ENCODE data around the gene PTBP3.
"Not testable (repeated sequence)": the region's sequence is repeated elsewhere in the genome, so short reads cannot be mapped to it uniquely, and the experiment has no call there.

The PTBP3 gene

DNA sequence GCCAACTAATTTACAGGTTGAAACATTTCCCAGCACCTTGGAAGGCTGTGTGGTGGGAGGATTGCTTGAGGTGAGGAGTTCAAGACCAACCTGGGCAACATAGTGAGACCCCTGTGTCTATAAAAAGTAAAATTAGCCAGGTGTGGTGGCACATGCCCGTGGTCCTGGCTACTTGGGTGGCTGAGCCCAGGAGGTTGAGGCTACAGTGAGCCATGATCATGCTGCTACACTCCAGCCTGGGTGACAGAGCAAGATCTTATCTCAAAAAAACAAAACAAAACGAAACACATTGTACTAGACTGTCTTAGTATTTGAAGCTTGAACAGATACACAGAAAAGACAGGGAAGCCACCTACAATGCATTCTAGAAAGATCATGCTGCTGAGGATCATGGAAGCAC, 43.7 kb upstream of the PTBP3 start:
- Histone ChIP-seq H3K9me3 (ENCODE audit: control insufficient read depth in 2 of 2, low read length in 2 of 2) (no peaks in the 10 kb centered on the region), H3K9ac (ENCODE audit: low read depth in 1 of 2, low read length in 2 of 2) (no peak overlapping the region), H3K27ac (ENCODE audit: low read depth in 2 of 2, low read length in 2 of 2) (no peak overlapping the region), H3K4me1 (ENCODE audit: control insufficient read depth in 2 of 2, insufficient read depth in 2 of 2, low read length in 2 of 2) (peaks cover 8 to 17% of the 10 kb centered on the region in 2 donors), H3K36me3 (ENCODE audit: control insufficient read depth in 2 of 2, insufficient read depth in 2 of 2, low read length in 2 of 2) (no peaks in the 10 kb centered on the region), H3K27me3 (ENCODE audit: control insufficient read depth in 2 of 2, insufficient read depth in 2 of 2, low read length in 2 of 2) (no peaks in the 10 kb centered on the region), H3K4me3 (ENCODE audit: low read length in 2 of 2) (no peak overlapping the region)

DNA sequence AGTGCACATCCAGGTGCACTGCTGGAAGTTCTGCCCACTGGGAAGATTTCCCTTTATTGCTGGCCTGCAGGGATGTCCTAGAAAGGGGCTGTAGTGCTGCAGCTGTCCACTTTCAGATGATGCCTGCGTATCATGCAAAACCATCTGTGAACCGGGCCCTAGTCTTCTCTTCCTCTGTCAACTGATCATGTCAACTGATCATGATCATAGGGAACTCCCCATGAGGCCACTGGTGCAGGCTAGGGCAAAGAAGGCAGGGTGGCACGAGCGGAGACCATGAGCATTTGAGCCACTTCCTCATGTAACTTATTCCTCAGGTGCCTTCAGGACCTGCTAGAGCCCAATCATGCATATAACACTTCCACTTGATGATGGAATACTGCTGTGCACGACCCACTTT, 41.9 kb upstream of the PTBP3 start:
- Histone ChIP-seq H3K9me3 (ENCODE audit: control insufficient read depth in 2 of 2, low read length in 2 of 2) (no peaks in the 10 kb centered on the region), H3K9ac (ENCODE audit: low read depth in 1 of 2, low read length in 2 of 2) (no peak overlapping the region), H3K4me3 (ENCODE audit: low read length in 2 of 2) (no peak overlapping the region), H3K36me3 (ENCODE audit: control insufficient read depth in 2 of 2, insufficient read depth in 2 of 2, low read length in 2 of 2) (no peaks in the 10 kb centered on the region), H3K27ac (ENCODE audit: low read depth in 2 of 2, low read length in 2 of 2) (no peak overlapping the region), H3K27me3 (ENCODE audit: control insufficient read depth in 2 of 2, insufficient read depth in 2 of 2, low read length in 2 of 2) (no peaks in the 10 kb centered on the region), H3K4me1 (ENCODE audit: control insufficient read depth in 2 of 2, insufficient read depth in 2 of 2, low read length in 2 of 2) (peaks cover 8 to 11% of the 10 kb centered on the region in 2 donors)

- H3K9ac ChIP-seq (ENCODE audit: low read depth in 1 of 2, low read length in 2 of 2); H3K9me3 ChIP-seq (ENCODE audit: control insufficient read depth in 2 of 2, low read length in 2 of 2); H3K27ac ChIP-seq (ENCODE audit: low read depth in 2 of 2, low read length in 2 of 2); H3K36me3 ChIP-seq (ENCODE audit: control insufficient read depth in 2 of 2, insufficient read depth in 2 of 2, low read length in 2 of 2); H3K27me3 ChIP-seq (ENCODE audit: control insufficient read depth in 2 of 2, insufficient read depth in 2 of 2, low read length in 2 of 2); H3K4me3 ChIP-seq (ENCODE audit: low read length in 2 of 2): not testable (repeated sequence)
- peaks cover 8 to 11% of the 10 kb centered on the region in 2 donors for H3K4me1 ChIP-seq (ENCODE audit: control insufficient read depth in 2 of 2, insufficient read depth in 2 of 2, low read length in 2 of 2)
These were observed 40.8 kb upstream of the PTBP3 start for GRCh38 chr9:112374232-112374631.

DNA sequence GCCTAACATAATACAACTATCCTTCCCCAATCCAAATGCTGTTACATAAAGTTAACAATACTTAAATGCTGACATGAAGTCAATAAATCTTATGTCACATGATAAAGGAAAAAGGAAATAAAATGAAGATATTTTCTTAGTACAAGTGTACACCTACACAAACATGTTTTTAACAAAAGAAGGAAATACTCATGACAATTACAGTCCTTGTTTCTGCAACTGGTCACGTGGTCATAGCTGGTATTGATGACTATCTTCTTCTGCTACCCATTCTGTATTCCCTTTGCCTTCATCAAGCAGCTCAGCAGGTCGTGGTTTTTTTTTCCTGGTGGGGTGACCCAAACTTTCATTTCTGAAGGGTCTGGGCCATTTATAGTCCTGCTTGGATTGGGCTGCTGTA, 40.2 kb upstream of the PTBP3 start:
- H3K9ac ChIP-seq (ENCODE audit: low read depth in 1 of 2, low read length in 2 of 2); H3K27me3 ChIP-seq (ENCODE audit: control insufficient read depth in 2 of 2, insufficient read depth in 2 of 2, low read length in 2 of 2); H3K4me3 ChIP-seq (ENCODE audit: low read length in 2 of 2); H3K36me3 ChIP-seq (ENCODE audit: control insufficient read depth in 2 of 2, insufficient read depth in 2 of 2, low read length in 2 of 2); H3K9me3 ChIP-seq (ENCODE audit: control insufficient read depth in 2 of 2, low read length in 2 of 2); H3K27ac ChIP-seq (ENCODE audit: low read depth in 2 of 2, low read length in 2 of 2): not testable (repeated sequence)
- H3K4me1 ChIP-seq (ENCODE audit: control insufficient read depth in 2 of 2, insufficient read depth in 2 of 2, low read length in 2 of 2), result peaks cover 8 to 10% of the 10 kb centered on the region in 2 donors

GRCh38 chr9:112371060-112371459, 37.6 kb upstream of the PTBP3 start:
- Histone ChIP-seq H3K27me3 (ENCODE audit: control insufficient read depth in 2 of 2, insufficient read depth in 2 of 2, low read length in 2 of 2) (no peaks in the 10 kb centered on the region), H3K4me1 (ENCODE audit: control insufficient read depth in 2 of 2, insufficient read depth in 2 of 2, low read length in 2 of 2) (no peaks in the 10 kb centered on the region), H3K27ac (ENCODE audit: low read depth in 2 of 2, low read length in 2 of 2) (no peak overlapping the region), H3K4me3 (ENCODE audit: low read length in 2 of 2) (no peak overlapping the region), H3K9ac (ENCODE audit: low read depth in 1 of 2, low read length in 2 of 2) (no peak overlapping the region), H3K9me3 (ENCODE audit: control insufficient read depth in 2 of 2, low read length in 2 of 2) (no peaks in the 10 kb centered on the region), H3K36me3 (ENCODE audit: control insufficient read depth in 2 of 2, insufficient read depth in 2 of 2, low read length in 2 of 2) (no peaks in the 10 kb centered on the region)

GRCh38 chr9:112369817-112370216, 36.4 kb upstream of the PTBP3 start:
- H3K4me3 ChIP-seq (ENCODE audit: low read length in 2 of 2), result no peak overlapping the region
- H3K4me1 ChIP-seq (ENCODE audit: control insufficient read depth in 2 of 2, insufficient read depth in 2 of 2, low read length in 2 of 2), result no peaks in the 10 kb centered on the region
- H3K27me3 ChIP-seq (ENCODE audit: control insufficient read depth in 2 of 2, insufficient read depth in 2 of 2, low read length in 2 of 2), result no peaks in the 10 kb centered on the region
- no peak overlapping the region for H3K27ac ChIP-seq (ENCODE audit: low read depth in 2 of 2, low read length in 2 of 2)
- H3K9me3 ChIP-seq (ENCODE audit: control insufficient read depth in 2 of 2, low read length in 2 of 2), result no peaks in the 10 kb centered on the region
- no peak overlapping the region for H3K9ac ChIP-seq (ENCODE audit: low read depth in 1 of 2, low read length in 2 of 2)
- no peaks in the 10 kb centered on the region for H3K36me3 ChIP-seq (ENCODE audit: control insufficient read depth in 2 of 2, insufficient read depth in 2 of 2, low read length in 2 of 2)

DNA sequence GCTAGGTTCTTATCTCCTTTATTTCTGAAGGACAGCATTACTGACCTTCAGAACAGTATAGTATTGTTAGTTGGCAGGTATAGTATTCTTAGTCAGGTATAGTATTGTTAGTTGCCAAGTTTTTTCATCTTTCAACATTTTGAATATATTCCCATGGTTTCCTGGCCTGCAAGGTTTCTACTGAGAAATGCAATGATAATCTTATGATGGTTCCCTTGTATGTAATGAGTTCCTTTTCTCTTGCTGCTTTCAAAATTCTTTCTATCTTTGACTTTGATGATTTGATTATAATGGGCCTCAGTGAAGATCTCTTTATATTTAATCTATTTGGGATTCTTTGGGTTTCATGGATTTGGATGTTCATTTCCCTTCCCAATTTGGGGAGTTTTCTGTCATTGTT, 34.0 kb upstream of the PTBP3 start:
- H3K4me3 ChIP-seq (ENCODE audit: low read length in 2 of 2), result no peak overlapping the region
- H3K36me3 ChIP-seq (ENCODE audit: control insufficient read depth in 2 of 2, insufficient read depth in 2 of 2, low read length in 2 of 2), result no peaks in the 10 kb centered on the region
- H3K9ac ChIP-seq (ENCODE audit: low read depth in 1 of 2, low read length in 2 of 2), result no peak overlapping the region
- no peaks in the 10 kb centered on the region for H3K9me3 ChIP-seq (ENCODE audit: control insufficient read depth in 2 of 2, low read length in 2 of 2)
- no peaks in the 10 kb centered on the region for H3K27me3 ChIP-seq (ENCODE audit: control insufficient read depth in 2 of 2, insufficient read depth in 2 of 2, low read length in 2 of 2)
- no peaks in the 10 kb centered on the region for H3K4me1 ChIP-seq (ENCODE audit: control insufficient read depth in 2 of 2, insufficient read depth in 2 of 2, low read length in 2 of 2)
- H3K27ac ChIP-seq (ENCODE audit: low read depth in 2 of 2, low read length in 2 of 2), result no peak overlapping the region

DNA sequence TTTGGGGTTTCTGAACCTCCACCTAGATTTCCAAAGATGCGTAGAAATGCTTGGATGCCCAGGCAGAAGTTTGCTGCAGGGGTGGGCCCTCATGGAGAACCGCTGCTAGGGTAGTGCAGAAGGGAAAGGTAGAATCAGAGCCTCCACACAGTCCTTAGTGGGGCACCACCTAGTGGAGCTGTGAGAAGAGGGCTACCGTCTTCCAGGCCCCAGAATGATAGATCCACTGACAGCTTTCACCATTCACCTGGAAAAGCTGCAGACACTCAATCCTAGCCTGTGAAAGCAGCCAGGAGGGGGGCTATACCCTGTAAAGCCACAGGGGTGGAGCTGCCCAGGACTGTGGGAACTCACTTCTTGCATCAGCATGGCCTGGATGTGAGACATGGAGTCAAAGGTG, 33.2 kb upstream of the PTBP3 start:
- Histone ChIP-seq H3K4me3 (ENCODE audit: low read length in 2 of 2) (no peak overlapping the region), H3K4me1 (ENCODE audit: control insufficient read depth in 2 of 2, insufficient read depth in 2 of 2, low read length in 2 of 2) (no peaks in the 10 kb centered on the region), H3K27ac (ENCODE audit: low read depth in 2 of 2, low read length in 2 of 2) (no peak overlapping the region), H3K9me3 (ENCODE audit: control insufficient read depth in 2 of 2, low read length in 2 of 2) (no peaks in the 10 kb centered on the region), H3K9ac (ENCODE audit: low read depth in 1 of 2, low read length in 2 of 2) (no peak overlapping the region), H3K27me3 (ENCODE audit: control insufficient read depth in 2 of 2, insufficient read depth in 2 of 2, low read length in 2 of 2) (no peaks in the 10 kb centered on the region), H3K36me3 (ENCODE audit: control insufficient read depth in 2 of 2, insufficient read depth in 2 of 2, low read length in 2 of 2) (no peaks in the 10 kb centered on the region)

DNA sequence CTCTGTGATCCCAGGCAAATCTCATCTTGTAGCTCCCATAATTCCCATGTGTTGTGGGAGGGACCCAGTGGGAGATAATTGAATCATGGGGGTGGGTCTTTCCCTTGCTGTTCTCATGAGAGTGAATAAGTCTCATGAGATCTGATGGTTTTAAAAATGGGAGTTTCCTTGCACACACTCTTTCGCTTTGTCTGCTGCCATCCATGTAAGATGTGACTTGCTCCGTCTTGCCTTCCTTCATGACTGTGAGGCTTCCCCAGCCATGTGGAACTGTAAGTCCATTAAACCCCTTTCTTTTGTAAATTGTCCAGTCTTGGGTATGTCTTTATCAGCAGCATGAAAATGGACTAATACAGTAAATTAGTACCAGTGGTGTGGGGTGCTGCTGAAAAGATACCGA, 31.8 kb upstream of the PTBP3 start:
- not testable (repeated sequence) for H3K9ac ChIP-seq (ENCODE audit: low read depth in 1 of 2, low read length in 2 of 2); H3K27ac ChIP-seq (ENCODE audit: low read depth in 2 of 2, low read length in 2 of 2); H3K27me3 ChIP-seq (ENCODE audit: control insufficient read depth in 2 of 2, insufficient read depth in 2 of 2, low read length in 2 of 2); H3K9me3 ChIP-seq (ENCODE audit: control insufficient read depth in 2 of 2, low read length in 2 of 2); H3K4me1 ChIP-seq (ENCODE audit: control insufficient read depth in 2 of 2, insufficient read depth in 2 of 2, low read length in 2 of 2); H3K36me3 ChIP-seq (ENCODE audit: control insufficient read depth in 2 of 2, insufficient read depth in 2 of 2, low read length in 2 of 2); H3K4me3 ChIP-seq (ENCODE audit: low read length in 2 of 2)

DNA sequence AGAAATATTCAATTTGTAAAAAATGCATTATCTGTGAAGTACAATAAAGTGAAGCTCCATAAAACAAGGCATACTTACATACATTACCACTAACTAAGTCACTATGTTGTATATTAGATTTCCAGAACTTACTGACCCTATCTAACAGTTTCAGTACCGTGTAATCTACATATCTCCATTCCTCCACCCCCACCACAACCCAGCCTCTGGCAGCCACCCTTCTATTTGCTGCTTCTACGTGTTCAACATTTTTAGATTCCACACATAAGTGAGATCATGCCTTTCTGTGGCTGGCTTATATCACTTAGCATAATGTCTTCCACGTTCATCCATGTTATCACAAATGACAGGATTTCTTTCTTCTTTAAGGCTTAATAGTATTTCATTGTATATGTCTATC, 31.3 kb upstream of the PTBP3 start:
- Histone ChIP-seq H3K4me1 (ENCODE audit: control insufficient read depth in 2 of 2, insufficient read depth in 2 of 2, low read length in 2 of 2) (no peaks in the 10 kb centered on the region), H3K27ac (ENCODE audit: low read depth in 2 of 2, low read length in 2 of 2) (no peak overlapping the region), H3K36me3 (ENCODE audit: control insufficient read depth in 2 of 2, insufficient read depth in 2 of 2, low read length in 2 of 2) (no peaks in the 10 kb centered on the region), H3K27me3 (ENCODE audit: control insufficient read depth in 2 of 2, insufficient read depth in 2 of 2, low read length in 2 of 2) (no peaks in the 10 kb centered on the region), H3K4me3 (ENCODE audit: low read length in 2 of 2) (no peak overlapping the region), H3K9me3 (ENCODE audit: control insufficient read depth in 2 of 2, low read length in 2 of 2) (no peaks in the 10 kb centered on the region), H3K9ac (ENCODE audit: low read depth in 1 of 2, low read length in 2 of 2) (no peak overlapping the region)

- Histone ChIP-seq H3K27me3 (ENCODE audit: control insufficient read depth in 2 of 2, insufficient read depth in 2 of 2, low read length in 2 of 2) (no peaks in the 10 kb centered on the region), H3K4me1 (ENCODE audit: control insufficient read depth in 2 of 2, insufficient read depth in 2 of 2, low read length in 2 of 2) (no peaks in the 10 kb centered on the region), H3K9me3 (ENCODE audit: control insufficient read depth in 2 of 2, low read length in 2 of 2) (no peaks in the 10 kb centered on the region), H3K4me3 (ENCODE audit: low read length in 2 of 2) (no peak overlapping the region), H3K9ac (ENCODE audit: low read depth in 1 of 2, low read length in 2 of 2) (no peak overlapping the region), H3K36me3 (ENCODE audit: control insufficient read depth in 2 of 2, insufficient read depth in 2 of 2, low read length in 2 of 2) (no peaks in the 10 kb centered on the region), H3K27ac (ENCODE audit: low read depth in 2 of 2, low read length in 2 of 2) (no peak overlapping the region)
These were observed 28.2 kb upstream of the PTBP3 start for GRCh38 chr9:112361601-112362000.
